CD4-positive, alpha-beta T cell (primary cell): Measurements from ENCODE around the gene CACNA2D3. TPM values are rescaled to one million over a fixed set of nuclear protein-coding genes. Genes with fewer than 3 reads are reported as not detected.

ENCODE experiments used
- ATAC-seq: fragments of 200-7000 bp; cut with Tn5 transposase; one replicate; pipeline ENCODE4 v1.10.0; 2022; ENCODE audit warnings: mild to moderate bottlenecking; ENCODE audit not compliant: poor library complexity
- CTCF ChIA-PET: fragments of 350-600 bp; sonication (Branson Sonifier 250); formaldehyde crosslinking; loops from one replicate; lab custom pipeline; 2021; ENCODE audit warnings: antibody characterized with exemption, inconsistent platforms; lab: Charles Lee
- POLR2A ChIA-PET: fragments of 350-600 bp; sonication (Branson Sonifier 250); formaldehyde crosslinking; loops from one replicate; lab custom pipeline; 2021; ENCODE audit warnings: antibody characterized with exemption, inconsistent platforms; lab: Charles Lee
- DNase-seq, 14 experiments: peaks; one replicate each; pipeline ENCODE4 v3.0.0-alpha.2; 2013 to 2020; ENCODE audit warnings: mixed read lengths in 2 of 14
- H3K27ac ChIP-seq, 2 donors: one replicate each; pipeline versions ENCODE4 v1.5.1 to v1.7.0; 2013; ENCODE audit warnings: low read length in 2 of 2, low read depth in 1 of 2, mild to moderate bottlenecking in 1 of 2
- H3K27me3 ChIP-seq, 2 experiments: 1 replicate in 1 of 2; 2 replicates in 1 of 2; pipeline versions ENCODE4 v1.6.1 to v1.7.0; 2013; ENCODE audit warnings: low read length in 2 of 2, control low read depth in 1 of 2, mild to moderate bottlenecking in 1 of 2, moderate library complexity in 1 of 2; ENCODE audit not compliant: insufficient read depth in 2 of 2, control insufficient read depth in 1 of 2
- H3K36me3 ChIP-seq: one replicate; pipeline ENCODE4 v1.6.1; 2013; ENCODE audit warnings: low read length, control low read depth; ENCODE audit not compliant: insufficient read depth
- H3K4me1 ChIP-seq: one replicate; pipeline ENCODE4 v1.6.1; 2013; ENCODE audit warnings: low read length, control low read depth; ENCODE audit not compliant: insufficient read depth
- H3K4me3 ChIP-seq: one replicate; pipeline ENCODE4 v1.5.1; 2013; ENCODE audit warnings: mild to moderate bottlenecking, low read length, moderate library complexity
- H3K9me3 ChIP-seq, 2 experiments: 1 replicate in 1 of 2; 2 replicates in 1 of 2; pipeline versions ENCODE4 v1.6.1 to v1.7.0; 2013; ENCODE audit warnings: low read length in 2 of 2, mild to moderate bottlenecking in 2 of 2, control low read depth in 1 of 2, moderate library complexity in 1 of 2; ENCODE audit not compliant: control insufficient read depth in 1 of 2, insufficient read depth in 1 of 2
- H3K27ac Mint-ChIP-seq: one replicate; pipeline ENCODE4 v1.8.0; 2020; ENCODE audit warnings: mixed read lengths
- H3K27me3 Mint-ChIP-seq: one replicate; pipeline ENCODE4 v1.8.0; 2021; ENCODE audit warnings: mixed read lengths
- H3K36me3 Mint-ChIP-seq: one replicate; pipeline ENCODE4 v1.8.0; 2021; ENCODE audit warnings: low read depth, mixed read lengths
- H3K4me1 Mint-ChIP-seq: one replicate; pipeline ENCODE4 v1.8.0; 2021; ENCODE audit warnings: low read depth, mixed read lengths
- H3K4me3 Mint-ChIP-seq: one replicate; pipeline ENCODE4 v1.8.0; 2020; ENCODE audit warnings: mild to moderate bottlenecking, mixed read lengths
- H3K9me3 Mint-ChIP-seq: one replicate; pipeline ENCODE4 v1.8.0; 2020; ENCODE audit warnings: mixed read lengths
- intact Hi-C, 2 experiments: fragments of 100-400 bp; cut with DNase I in 1 of 2; cut with micrococcal nuclease in 1 of 2; formaldehyde crosslinking; loops; one replicate each; pipeline versions ENCODE4 v1.15.1 to v1.9.0; 2023 to 2025; cut with DNase I, micrococcal nuclease
- total RNA-seq, 174 experiments: library from RNA in 2 of 174; stranded (reverse) in 2 of 174; gene quantifications; one replicate each; pipeline ENCODE4 v1.2.3 and lab custom pipeline; 2021 to 2026
- TF ChIP-seq, protein P1 (sequence below): fragments of 200-600 bp; IDR thresholded peaks from one replicate; pipeline ENCODE4 v1.8.0; 2022; ENCODE audit warnings: antibody characterized with exemption, mild to moderate bottlenecking

The CACNA2D3 gene
- total RNA-seq, 2 experiments from 2014 or later = 0.08 TPM; not detected in 1

DNA sequence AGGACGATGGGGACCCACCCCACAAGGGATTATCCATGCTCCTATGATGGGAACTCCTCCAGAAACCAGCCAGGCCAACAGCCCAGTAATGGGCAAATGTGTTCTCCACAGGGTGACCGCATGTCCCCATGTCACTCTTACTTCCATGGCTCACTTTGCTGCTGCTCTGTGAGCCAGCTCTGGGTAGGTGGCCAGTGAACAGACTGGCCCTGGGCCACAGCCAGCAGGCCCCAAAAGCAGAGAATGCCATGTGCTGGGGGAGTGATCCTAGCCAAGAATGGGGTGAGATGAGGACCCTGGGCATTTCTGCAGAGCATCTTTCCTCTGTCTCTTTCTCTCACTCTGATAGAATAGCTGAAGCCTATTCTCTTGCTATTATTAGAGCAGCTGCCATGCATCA, 414.1 kb downstream of the CACNA2D3 start:
- H3K36me3 ChIP-seq = no peaks in the 10 kb centered on the region
- H3K4me1 Mint-ChIP-seq = no peaks in the 10 kb centered on the region
- H3K27me3 ChIP-seq = peaks cover 0 to 2% of the 10 kb centered on the region in 2 experiments
- no peaks in the 10 kb centered on the region for H3K36me3 Mint-ChIP-seq
- peaks cover 0 to 7% of the 10 kb centered on the region in 2 experiments for H3K9me3 ChIP-seq
- H3K4me3 ChIP-seq = no peak overlapping the region
- H3K4me1 ChIP-seq = no peaks in the 10 kb centered on the region
- no peak overlapping the region for H3K27ac Mint-ChIP-seq
- intact Hi-C loops = no loop called here
- DNase-seq (no peak), ATAC-seq (no peak)
- CTCF ChIA-PET = no interaction called here
- peaks cover under 1% of the 10 kb centered on the region for H3K9me3 Mint-ChIP-seq
- H3K27me3 Mint-ChIP-seq = no peaks in the 10 kb centered on the region
- H3K27ac ChIP-seq = no peak overlapping the region
- TF ChIP-seq, protein P1, sequence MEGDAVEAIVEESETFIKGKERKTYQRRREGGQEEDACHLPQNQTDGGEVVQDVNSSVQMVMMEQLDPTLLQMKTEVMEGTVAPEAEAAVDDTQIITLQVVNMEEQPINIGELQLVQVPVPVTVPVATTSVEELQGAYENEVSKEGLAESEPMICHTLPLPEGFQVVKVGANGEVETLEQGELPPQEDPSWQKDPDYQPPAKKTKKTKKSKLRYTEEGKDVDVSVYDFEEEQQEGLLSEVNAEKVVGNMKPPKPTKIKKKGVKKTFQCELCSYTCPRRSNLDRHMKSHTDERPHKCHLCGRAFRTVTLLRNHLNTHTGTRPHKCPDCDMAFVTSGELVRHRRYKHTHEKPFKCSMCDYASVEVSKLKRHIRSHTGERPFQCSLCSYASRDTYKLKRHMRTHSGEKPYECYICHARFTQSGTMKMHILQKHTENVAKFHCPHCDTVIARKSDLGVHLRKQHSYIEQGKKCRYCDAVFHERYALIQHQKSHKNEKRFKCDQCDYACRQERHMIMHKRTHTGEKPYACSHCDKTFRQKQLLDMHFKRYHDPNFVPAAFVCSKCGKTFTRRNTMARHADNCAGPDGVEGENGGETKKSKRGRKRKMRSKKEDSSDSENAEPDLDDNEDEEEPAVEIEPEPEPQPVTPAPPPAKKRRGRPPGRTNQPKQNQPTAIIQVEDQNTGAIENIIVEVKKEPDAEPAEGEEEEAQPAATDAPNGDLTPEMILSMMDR = no peak
- POLR2A ChIA-PET = no interaction called here
- H3K4me3 Mint-ChIP-seq = no peak overlapping the region

DNA sequence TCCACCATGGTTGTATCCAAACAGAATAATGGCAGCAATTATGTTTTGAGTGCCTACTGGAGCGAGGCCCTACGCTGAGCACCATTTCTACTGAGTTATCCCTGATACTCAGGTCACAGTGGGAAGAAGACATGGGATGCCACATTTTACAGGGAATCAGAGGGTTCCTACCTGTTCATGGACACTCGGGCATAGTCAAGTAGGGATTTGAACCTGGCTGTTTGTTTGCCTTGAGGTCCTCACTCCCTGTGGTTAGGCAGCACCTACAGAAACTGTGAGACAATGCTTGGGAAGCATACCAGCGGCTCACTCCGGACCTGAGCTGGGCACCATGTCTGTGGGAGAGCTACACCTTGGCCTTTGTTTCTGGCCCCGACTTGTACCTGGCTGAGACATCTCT, 415.2 kb downstream of the CACNA2D3 start:
- Mint-ChIP-seq H3K27ac (no peak overlapping the region), H3K36me3 (no peaks in the 10 kb centered on the region), H3K4me3 (no peak overlapping the region), H3K9me3 (peaks cover 5% of the 10 kb centered on the region), H3K27me3 (no peaks in the 10 kb centered on the region), H3K4me1 (no peaks in the 10 kb centered on the region)
- no peaks in the 10 kb centered on the region for H3K4me1 ChIP-seq
- no peak overlapping the region for H3K27ac ChIP-seq
- peaks cover 0 to 7% of the 10 kb centered on the region in 2 experiments for H3K9me3 ChIP-seq
- intact Hi-C loops = no loop called here
- H3K4me3 ChIP-seq = no peak overlapping the region
- no peaks in the 10 kb centered on the region for H3K36me3 ChIP-seq
- ChIA-PET POLR2A (no interaction called here), CTCF (no interaction called here)
- no peaks in the 10 kb centered on the region for H3K27me3 ChIP-seq
- DNase-seq (no peak), ATAC-seq (no peak)
- TF ChIP-seq, protein P1 = no peak

DNA sequence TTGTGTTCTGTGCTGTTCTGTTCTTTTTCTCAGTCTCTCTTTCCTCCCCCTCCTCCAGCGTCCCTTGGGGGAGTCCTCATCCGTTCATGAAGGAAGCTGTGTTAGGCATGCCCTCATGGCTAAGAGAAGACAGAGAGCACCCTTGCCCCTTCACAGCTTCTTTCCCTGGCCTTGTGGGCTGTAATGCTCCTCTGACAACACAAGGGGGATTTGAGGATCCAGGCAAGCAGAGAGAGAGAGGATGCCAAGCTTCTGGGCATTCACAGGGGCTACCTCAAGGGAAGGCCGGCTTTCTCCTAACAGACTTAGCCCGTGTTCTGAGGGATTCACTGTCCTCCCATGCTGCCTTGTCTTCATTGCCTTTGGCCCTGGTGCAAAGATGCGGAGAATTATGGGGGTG, 416.0 kb downstream of the CACNA2D3 start:
- POLR2A ChIA-PET = no interaction called here
- H3K4me3 Mint-ChIP-seq = no peak overlapping the region
- Histone ChIP-seq H3K27ac (no peak overlapping the region), H3K36me3 (no peaks in the 10 kb centered on the region), H3K27me3 (no peaks in the 10 kb centered on the region), H3K4me3 (no peak overlapping the region), H3K9me3 (peaks cover 0 to 7% of the 10 kb centered on the region in 2 experiments), H3K4me1 (no peaks in the 10 kb centered on the region)
- TF ChIP-seq, protein P1 = no peak
- DNase-seq (no peak), ATAC-seq (no peak)
- no peaks in the 10 kb centered on the region for H3K27me3 Mint-ChIP-seq
- no peaks in the 10 kb centered on the region for H3K4me1 Mint-ChIP-seq
- intact Hi-C loops = no loop called here
- CTCF ChIA-PET = no interaction called here
- H3K36me3 Mint-ChIP-seq = no peaks in the 10 kb centered on the region
- peaks cover 5% of the 10 kb centered on the region for H3K9me3 Mint-ChIP-seq
- no peak overlapping the region for H3K27ac Mint-ChIP-seq
